Measurements from ENCODE around the gene KANSL1L.
"Not testable (repeated sequence)": the region's sequence is repeated elsewhere in the genome, so short reads cannot be mapped to it uniquely, and the experiment has no call there.

KANSL1L gene, protein sequence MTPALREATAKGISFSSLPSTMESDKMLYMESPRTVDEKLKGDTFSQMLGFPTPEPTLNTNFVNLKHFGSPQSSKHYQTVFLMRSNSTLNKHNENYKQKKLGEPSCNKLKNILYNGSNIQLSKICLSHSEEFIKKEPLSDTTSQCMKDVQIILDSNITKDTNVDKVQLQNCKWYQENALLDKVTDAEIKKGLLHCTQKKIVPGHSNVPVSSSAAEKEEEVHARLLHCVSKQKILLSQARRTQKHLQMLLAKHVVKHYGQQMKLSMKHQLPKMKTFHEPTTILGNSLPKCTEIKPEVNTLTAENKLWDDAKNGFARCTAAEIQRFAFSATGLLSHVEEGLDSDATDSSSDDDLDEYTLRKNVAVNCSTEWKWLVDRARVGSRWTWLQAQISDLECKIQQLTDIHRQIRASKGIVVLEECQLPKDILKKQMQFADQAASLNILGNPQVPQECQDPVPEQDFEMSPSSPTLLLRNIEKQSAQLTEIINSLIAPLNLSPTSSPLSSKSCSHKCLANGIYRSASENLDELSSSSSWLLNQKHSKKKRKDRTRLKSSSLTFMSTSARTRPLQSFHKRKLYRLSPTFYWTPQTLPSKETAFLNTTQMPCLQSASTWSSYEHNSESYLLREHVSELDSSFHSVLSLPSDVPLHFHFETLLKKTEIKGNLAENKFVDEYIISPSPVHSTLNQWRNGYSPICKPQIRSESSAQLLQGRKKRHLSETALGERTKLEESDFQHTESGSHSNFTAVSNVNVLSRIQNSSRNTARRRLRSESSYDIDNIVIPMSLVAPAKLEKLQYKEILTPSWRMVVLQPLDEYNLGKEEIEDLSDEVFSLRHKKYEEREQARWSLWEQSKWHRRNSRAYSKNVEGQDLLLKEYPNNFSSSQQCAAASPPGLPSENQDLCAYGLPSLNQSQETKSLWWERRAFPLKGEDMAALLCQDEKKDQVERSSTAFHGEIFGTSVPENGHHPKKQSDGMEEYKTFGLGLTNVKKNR

DNA sequence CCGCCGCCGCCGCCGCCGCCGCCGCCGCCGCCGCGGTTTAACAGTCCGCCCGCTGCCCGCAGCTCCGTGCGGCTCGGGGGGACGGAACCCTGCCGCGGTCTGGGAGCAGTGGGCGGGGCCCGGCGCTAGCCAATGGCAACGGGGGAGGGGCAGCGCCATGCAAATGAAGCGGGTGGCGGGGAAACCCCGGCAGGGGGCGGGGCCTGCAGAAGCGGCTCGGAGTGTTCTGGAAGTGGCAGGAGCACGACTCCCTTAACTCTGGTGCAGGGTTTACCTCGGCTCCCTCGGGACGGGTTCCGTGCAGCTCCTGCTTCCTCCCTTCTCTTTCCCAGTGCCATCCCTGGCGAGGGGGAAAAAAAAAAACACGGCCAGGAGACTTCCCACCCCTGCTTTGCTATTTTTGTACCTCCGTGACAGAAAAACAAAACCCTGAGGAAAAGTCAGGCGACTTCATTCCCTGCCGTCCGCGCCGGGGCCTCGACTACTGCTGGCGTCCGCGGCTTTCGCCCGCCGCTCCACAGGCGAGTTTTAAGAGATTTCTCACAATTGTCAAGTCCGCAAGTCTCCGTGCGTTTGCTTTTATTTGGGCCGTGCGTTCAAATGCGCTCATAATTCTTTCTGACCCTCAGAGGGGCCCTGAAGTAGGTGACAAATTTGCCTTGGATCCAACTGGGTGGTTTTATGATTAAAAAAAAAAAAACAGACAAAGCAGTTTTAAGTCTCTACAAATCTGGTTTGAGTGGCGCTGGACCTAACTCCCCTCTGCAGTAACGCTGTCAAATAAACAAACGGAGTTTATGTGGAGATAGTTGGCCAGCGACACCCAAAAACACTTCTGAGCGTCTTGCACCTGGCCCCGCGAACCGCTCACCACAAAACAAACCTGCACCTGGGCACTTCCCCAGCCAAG is at the start of gene KANSL1L:
Gene KANSL1L (minus strand): TSS at position 101 of the 910 bp plus-strand sequence. CDS start 16,827 bp downstream, outside the sequence.
- DNase-seq (ENCODE audit: low read depth), result peak; percentile 90

DNA sequence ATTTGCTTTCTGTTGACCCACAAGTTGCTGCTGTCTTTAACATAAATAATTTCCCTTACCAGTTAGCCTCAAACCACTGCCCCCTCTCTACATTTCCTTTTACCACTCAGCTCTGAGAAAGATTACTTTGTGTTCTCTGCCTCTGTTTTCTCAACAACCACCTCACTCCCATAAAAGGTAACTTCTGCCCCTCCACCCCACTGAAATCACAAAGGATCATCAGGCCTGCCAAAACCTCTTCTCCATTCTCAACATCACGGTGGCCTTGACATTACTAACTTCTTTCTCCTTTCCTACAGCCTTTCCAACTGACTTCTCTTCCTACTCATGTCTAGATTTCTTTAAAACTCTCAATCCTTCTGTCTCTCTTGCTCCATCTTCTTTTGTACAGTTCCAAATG is 43.9 kb upstream of the KANSL1L start:
- no peak for DNase-seq (ENCODE audit: low read depth)

DNA sequence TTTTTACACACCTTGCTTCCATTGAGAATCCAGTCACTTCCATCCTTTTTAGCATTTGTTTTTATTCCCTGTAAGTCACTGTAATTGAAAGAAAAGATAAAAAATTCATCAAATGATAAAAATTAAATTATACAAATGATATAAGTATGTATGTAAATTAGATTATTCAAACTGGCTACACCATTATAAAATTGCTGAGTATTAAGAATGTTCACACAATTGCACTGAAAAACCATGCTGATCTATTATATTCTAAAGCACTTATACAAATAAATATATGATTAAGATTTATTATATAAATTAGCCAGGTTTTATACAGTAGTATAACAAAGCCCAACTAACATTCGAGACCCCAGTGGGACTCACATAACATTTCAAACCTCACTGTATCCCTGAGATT is 39.0 kb upstream of the KANSL1L start:
- DNase-seq (ENCODE audit: low read depth), result no peak

DNA sequence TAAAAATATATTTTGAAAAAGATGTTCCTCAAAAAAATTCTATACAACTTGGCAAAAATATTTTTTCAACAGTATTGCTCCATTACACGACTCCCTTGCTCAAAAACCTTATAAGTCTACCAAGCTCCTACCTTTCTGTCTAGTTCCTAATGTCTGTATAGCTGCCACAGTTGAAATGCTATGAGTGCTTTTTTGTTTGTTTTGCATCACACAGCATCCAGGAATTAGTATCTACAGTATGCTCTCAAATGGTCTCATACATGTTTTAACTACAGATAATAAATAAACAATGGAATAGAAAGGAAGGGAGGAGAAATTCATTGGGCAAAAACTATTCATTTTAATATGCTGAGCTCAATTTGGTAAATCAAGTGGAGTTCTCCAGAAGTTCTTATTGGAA is 36.7 kb upstream of the KANSL1L start:
- DNase-seq (ENCODE audit: low read depth), result no peak

DNA sequence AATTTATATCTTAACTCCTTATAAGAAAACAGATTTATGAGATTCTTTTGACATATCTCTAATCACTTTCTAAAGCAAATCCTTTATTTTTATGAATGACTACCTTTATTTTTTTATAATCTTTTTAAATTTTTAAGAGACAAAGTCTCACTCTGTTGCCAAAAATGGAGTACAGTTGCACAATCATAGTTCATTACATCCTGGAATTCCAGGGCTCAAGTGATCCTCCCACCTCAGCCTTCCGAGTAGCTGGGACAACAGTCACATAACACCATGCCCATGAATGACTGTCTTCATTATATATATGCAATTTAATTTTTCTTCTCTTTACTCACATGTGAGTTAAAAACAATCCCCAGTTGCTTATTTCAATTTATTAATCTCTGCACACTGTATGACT is 32.3 kb upstream of the KANSL1L start:
- no peak for DNase-seq (ENCODE audit: low read depth)

DNA sequence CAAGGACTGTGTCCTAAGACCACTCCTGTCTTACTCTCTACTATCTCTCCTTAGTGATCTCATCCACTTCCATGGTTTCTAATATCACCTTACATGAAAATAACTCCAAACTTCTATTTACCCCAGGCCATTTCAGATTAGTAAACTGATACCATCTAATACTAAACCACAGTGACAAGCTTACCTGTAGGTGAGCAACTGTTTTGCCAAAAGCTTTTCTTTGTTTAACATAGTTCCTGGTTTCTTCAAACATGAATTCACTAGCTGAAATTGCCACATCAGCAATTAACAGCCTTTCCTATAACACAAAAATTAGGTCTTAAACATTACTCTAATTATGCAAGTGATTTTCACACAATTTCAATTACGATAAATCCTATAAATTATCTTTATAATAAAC is 31.9 kb upstream of the KANSL1L start:
- no peak for DNase-seq (ENCODE audit: low read depth)

DNA sequence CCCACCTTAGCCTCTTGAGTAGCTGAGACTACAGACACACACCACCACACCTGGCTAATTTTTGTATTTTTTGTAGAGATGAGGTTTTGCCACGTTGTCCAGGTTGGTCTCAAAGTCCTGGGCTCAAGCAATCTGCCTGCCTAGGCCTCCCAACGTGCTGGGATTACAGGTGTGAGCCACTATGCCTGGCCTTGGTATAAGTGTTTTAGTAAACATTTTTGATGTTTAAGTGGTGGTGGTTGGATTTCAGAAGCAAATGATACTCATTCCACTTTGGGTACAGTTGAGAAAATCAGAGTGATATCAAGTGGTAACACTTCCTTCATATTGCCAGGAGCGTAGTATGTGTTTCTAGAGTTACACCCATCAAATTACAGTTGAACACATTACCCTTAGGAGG is 28.6 kb upstream of the KANSL1L start:
- no peak for DNase-seq (ENCODE audit: low read depth)

DNA sequence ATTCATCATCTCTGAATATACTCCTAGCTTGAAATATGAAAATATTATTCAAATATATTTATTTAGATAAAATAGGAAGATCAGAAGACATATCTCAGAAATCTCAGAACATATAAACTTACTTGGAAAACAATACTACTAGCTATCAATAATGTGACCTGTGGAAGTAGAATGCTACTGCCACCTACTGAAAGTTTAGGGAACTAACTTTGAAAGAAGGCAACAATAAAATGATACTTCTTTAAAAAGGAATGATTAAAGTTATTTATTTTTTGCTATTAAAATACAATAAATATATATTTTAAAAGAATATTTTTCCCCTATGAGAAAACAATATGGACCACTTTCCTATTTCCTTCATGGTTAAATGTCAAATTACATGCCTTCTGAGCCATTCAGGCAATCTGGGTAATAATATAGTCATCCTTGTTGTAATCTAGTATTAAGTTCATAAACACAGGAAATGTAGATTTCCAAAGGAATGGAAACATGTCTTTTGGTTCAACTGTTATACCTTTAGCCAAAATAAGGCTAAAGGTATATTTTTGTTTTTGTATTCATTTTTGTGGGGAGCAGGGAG is 28.1 kb upstream of the KANSL1L start:
- DNase-seq (ENCODE audit: low read depth), result peak; percentile 17

DNA sequence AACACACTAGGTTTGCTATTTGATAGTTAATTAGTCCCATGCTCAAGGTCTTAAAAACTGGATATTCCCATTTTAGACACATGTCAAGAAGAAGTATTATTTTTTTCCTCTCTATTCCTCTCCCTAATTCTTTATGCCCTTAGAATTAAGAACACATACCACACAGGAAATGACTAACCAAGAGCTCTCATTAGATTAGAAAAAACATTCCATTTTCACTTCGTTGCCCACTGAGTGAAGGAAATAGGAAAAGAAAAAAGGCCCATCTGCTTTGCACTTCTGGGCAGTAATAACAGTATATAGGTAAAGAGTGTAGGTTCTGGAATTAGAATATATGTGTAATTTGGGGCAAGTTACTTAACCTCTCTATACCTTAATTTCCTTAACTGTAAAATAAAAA is 27.1 kb upstream of the KANSL1L start:
- DNase-seq (ENCODE audit: low read depth), result no peak

DNA sequence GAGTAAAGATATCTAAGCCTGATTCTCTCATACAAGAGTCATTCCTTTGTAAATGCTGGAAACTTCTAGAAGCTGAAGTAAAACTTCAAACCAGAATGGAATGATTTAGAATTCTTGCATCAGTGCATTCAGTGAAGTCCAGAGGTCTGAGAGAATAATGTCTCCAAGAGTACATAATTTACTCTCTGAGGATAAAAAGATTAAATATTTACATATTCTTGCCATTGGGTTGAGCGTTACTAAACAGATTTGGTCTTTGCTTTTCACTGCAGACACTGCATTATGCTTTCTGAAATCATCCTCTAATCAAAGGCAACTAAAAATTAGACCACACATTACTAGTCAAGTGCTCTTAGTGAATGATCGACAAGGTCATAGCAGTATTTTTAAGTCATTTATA is 26.5 kb upstream of the KANSL1L start:
- DNase-seq (ENCODE audit: low read depth), result no peak

DNA sequence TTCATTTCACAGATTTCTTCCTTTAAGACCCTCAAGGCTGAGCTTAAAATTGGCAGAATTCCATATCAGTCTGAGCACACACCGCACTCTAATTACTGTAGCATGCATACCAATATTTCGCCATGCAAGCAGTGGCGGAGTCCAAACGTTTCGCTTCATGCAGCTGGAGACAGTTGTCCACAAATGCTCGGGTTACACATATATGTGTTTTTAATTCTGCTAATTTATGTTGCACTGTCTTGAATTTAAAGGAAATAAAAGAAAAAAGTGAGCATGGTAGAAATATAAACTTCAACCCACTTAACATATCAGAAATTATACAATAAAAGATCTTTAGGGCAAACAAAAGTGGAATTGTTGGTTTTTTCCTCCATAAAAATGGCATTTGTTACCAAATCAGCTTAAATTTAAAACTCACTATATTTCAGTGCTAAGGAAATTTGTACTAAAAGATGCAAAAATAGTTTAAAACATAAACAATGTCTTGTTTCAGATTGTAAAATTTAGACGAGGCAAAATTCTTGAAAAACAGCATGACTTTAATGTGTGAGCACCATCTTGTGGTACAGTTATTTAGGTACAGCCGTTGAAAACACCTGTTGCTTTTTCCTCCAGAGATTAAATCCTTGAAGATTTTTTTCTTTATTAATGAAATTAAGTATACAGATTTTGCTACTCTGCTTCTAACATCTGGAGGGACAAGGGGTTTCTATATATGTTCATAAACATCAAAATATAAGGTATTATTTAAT is 24.1 kb upstream of the KANSL1L start:
- peak; percentile 18 for DNase-seq (ENCODE audit: low read depth)

DNA sequence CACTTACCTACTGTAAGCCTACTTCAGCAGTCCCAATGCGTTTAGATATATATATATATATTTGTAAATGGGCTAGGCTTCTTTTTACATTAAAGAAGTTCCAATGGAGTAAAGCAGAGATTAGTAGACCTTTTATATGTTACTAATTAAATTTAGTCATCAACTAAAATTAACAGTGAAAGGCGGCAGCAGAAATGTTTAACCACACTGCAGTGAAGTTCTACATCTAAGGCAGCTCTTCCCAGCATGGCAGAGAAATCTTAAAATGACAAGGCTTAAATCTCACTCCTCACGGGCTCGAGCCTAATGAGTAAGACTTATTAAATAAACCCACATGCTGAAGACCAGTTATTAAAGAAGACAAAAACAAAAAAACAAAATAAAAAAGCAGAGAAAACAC is 19.1 kb upstream of the KANSL1L start:
- DNase-seq (ENCODE audit: low read depth), result no peak

DNA sequence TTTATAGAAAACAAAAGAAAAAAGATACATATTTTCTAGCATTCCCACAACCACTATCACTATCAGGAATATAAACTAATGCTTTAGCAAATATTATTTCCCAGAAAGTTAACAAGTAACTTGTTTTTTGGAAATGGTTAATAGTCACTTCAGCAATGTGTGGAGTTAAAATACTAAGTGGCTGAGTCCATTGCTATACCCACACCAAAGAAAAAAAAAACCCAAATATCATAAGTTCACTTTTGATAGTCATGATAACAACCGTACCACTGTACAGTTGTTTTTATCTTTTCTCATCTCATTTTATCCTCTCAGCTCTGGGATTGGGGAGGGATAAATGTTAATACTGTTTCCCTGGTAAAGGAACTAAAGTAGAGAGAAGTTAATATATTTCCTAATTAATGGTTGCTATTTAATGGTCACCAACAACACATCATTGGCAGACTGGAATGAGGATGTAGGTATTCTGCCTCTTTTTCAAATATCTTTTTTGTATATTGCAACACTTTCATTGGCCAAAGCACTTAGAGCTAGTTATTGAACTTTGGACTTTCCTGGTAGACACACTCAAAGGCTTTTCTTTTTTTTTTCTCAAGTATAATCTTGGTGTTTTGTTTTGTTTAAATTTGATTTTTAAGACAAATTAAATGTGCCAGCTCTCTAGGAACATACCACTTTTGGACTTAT is 18.4 kb upstream of the KANSL1L start:
- no peak for DNase-seq (ENCODE audit: low read depth)

DNA sequence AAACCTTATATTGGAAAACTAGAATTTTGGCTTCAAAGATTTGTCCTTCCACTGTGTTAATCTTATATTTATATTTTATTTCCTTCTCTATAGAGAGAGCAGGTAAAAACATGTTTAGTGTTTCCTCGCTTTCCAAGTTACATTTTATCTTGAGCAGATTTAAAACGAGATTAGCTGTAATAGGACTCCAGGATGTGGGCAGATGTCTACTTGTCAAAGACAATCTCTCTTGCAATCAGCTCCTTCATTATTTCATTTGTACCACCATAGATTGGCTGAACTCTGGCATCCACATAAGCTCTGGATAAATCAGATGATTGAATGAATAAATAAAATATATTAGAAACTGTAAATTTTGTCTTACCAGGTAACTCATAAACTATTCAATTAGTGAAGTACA is 17.5 kb upstream of the KANSL1L start:
- no peak for DNase-seq (ENCODE audit: low read depth)

DNA sequence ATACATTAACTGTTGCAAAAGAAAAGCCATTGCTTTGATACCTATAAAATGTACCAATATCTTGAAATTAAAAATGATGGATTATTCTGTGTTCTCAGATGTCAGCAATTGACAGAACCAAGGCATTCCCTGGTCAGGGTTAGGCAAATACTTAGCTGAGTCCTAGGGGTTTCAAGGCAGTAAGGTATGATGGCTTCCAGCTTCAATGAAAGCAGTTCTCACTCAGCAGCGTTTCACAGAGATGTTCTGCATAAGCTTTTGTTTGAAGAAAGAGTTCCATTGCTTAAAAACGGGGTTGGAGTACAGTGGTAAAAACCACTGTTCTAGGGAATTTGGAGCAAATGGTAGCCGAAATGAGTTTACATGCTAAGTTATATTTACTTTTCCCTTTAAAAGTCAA is 17.0 kb upstream of the KANSL1L start:
- no peak for DNase-seq (ENCODE audit: low read depth)

DNA sequence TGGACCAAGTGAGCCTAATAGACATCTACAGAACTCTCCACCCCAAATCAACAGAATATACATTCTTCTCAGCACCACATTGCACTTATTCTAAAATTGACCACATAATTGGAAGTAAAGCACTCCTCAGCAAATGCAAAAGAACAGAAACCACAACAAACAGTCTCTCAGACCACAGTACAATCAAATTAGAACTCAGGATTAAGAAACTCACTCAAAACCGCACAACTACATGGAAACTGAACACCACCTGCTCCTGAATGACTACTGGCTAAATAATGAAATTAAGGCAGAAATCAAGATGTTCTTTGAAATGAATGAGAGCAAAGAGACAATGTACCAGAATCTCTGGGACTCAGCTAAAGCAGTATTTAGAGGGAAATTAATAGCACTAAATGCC is 12.7 kb upstream of the KANSL1L start:
- not testable (repeated sequence) for DNase-seq (ENCODE audit: low read depth)

DNA sequence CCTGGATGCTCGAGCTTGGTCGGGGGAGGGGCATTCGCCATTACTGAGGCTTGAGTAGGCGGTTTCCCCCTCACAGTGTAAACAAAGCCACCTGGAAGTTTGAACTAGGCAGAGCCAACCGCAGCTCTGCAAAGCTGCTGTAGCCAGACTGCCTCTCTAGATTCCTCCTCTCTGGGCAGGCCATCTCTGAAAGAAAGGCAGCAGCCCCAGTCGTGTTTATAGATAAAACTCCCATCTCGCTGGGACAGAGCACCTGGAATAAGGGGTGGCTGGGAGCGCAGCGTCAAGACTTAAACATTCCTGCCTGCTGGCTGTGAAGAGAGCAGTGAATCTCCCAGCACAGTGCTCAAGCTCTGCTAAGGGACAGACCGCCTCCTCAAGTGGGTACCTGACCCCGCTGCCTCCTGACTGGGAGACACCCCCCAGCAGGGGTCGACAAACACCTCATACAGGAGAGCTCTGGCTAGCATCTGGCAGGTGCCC is 10.4 kb upstream of the KANSL1L start:
- not testable (repeated sequence) for DNase-seq (ENCODE audit: low read depth)

DNA sequence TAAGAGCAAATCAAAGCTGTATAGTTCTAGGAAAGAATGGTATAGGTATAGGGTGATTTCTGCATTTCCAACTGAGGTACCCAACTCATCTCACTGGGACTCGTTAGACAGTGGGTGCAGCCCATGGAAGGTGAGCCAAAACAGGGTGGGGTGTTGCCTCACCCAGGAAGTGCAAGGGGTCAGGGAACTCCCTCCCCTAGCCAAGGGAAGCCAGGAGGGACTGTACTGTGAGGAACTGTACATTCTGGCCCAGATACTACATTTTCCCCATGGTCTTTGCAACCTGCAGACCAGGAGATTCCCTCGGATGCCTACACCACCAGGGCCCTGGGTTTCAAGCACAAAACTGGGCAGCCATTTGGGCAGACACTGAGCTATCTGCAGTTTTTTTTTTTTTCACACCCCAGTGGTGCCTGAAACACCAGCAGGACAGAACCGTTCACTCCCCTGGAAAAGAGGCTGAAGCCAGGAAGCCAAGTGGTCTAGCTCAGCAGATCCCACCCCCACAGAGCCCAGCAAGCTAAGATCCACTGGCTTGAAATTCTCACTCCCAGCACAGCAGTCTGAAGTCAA is 9.9 kb upstream of the KANSL1L start:
- DNase-seq (ENCODE audit: low read depth), result not testable (repeated sequence)

DNA sequence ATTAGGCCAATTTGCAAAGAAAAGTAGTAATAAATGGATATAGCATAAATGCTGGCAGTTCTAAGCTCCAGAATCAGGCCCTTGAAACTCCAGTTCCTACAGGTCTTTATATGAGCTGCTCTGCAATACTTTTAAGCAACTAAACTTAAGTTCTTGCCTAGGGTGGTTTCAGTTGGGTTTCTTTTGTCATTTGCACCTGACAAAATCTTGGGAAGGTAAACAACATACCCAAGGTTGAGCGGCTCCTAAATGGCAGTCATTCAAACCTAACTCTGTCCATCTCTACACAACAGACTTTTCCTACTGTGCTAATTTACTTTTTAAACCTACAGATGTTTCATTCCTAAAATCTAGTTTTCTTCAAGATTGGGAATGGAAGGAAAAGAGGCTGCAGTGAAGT is 9.3 kb upstream of the KANSL1L start:
- no peak for DNase-seq (ENCODE audit: low read depth)
